Measurements from ENCODE around the gene CDC42EP4.

DNA sequence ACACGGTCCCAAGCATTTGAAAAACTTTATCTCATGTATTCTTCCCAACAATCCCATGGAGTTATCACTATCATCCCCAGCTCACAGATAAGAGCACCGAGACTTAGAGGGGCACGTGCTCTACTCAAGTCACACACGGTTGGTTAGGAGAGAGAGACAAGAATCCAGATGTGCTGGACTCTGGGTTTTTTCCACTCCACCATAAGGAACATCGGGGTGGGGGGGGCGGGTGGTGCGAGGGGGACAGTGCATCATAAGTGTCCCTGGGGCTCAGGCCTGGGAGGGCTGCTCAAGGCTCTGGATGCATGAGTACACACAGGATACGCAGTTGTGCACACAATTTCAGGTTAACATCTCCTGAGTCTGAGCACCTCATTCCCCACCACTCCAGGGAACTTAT lies 7.4 kb downstream of the CDC42EP4 start:
- TF ChIP-seq, protein P1, sequence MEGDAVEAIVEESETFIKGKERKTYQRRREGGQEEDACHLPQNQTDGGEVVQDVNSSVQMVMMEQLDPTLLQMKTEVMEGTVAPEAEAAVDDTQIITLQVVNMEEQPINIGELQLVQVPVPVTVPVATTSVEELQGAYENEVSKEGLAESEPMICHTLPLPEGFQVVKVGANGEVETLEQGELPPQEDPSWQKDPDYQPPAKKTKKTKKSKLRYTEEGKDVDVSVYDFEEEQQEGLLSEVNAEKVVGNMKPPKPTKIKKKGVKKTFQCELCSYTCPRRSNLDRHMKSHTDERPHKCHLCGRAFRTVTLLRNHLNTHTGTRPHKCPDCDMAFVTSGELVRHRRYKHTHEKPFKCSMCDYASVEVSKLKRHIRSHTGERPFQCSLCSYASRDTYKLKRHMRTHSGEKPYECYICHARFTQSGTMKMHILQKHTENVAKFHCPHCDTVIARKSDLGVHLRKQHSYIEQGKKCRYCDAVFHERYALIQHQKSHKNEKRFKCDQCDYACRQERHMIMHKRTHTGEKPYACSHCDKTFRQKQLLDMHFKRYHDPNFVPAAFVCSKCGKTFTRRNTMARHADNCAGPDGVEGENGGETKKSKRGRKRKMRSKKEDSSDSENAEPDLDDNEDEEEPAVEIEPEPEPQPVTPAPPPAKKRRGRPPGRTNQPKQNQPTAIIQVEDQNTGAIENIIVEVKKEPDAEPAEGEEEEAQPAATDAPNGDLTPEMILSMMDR (IDR thresholded peaks at IDR 0.05) = no peak
- TF ChIP-seq POLR2AphosphoS5 (IDR thresholded peaks at IDR 0.05) (no peak), POLR2A (IDR thresholded peaks at IDR 0.05) (no peak), EP300 (IDR thresholded peaks at IDR 0.05) (no peak)

All from stomach (tissue), 4 donors.